ENCODE data around the gene C16orf46. TPM values are rescaled to one million over a fixed set of nuclear protein-coding genes. Genes with fewer than 3 reads are reported as not detected.

The C16orf46 gene
- total and polyA plus RNA-seq, 5 donors from 2014 or later = 0.32 to 0.57 TPM; not detected in 3

- H3K4me1 ChIP-seq (ENCODE audit: control insufficient read depth, insufficient read depth, low read length, poor library complexity, severe bottlenecking) = peaks cover 13% of the 10 kb centered on the region
- Mint-ChIP-seq H3K36me3 (no peaks in the 10 kb centered on the region), H3K9me3 (no peaks in the 10 kb centered on the region), H3K4me3 (peak overlapping the region in 1 of 4 donors; percentile 1), H3K4me1 (peaks cover 0 to 6% (median 0%) of the 10 kb centered on the region in 4 donors), H3K27me3 (peaks cover 15% of the 10 kb centered on the region), H3K27ac (no peak overlapping the region)
- H3K27me3 ChIP-seq (ENCODE audit: control insufficient read depth, insufficient read depth, low read length) = peaks cover 2% of the 10 kb centered on the region
- DNase-seq (peak in 1 of 3 donors; percentile 31), ATAC-seq (ENCODE audit: low read depth in 2 of 2) (no peak)
- no peaks in the 10 kb centered on the region for H3K36me3 ChIP-seq (ENCODE audit: control insufficient read depth, insufficient read depth, low read length)
- H3K4me3 ChIP-seq (ENCODE audit: low read depth, low read length) = no peak overlapping the region
- no peaks in the 10 kb centered on the region for H3K9me3 ChIP-seq (ENCODE audit: control insufficient read depth in 2 of 2, low read length in 2 of 2)
- H3K27ac ChIP-seq (ENCODE audit: insufficient read depth, low read length, poor library complexity, severe bottlenecking) = no peak overlapping the region
These were observed 3.3 kb downstream of the C16orf46 start for GRCh38 chr16:81073560-81074330.

DNA sequence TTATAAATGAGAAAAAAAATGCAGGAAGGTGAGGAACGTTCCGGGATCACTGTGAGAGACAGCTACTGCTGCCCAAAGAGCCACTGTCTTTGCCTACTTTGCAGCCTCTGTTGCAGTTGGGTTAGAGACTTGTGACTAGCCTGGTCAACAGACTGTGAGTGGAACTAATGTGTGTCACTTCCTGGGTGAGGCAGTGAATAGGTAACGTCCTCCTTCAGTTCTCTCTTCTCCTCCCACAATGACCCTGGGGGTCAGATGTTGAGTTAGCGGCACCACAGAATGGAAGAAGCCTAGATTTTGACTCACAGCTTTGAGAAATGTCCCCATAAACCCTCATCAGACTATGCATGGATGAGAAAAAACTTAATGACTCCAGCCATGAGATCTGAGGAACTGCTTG is 5.2 kb downstream of the C16orf46 start:
- no peak overlapping the region for H3K27ac Mint-ChIP-seq
- Histone ChIP-seq H3K27ac (ENCODE audit: insufficient read depth, low read length, poor library complexity, severe bottlenecking) (no peak overlapping the region), H3K27me3 (ENCODE audit: control insufficient read depth, insufficient read depth, low read length) (peaks cover 2% of the 10 kb centered on the region), H3K4me3 (ENCODE audit: low read depth, low read length) (no peak overlapping the region), H3K9me3 (ENCODE audit: control insufficient read depth in 2 of 2, low read length in 2 of 2) (no peaks in the 10 kb centered on the region), H3K36me3 (ENCODE audit: control insufficient read depth, insufficient read depth, low read length) (no peaks in the 10 kb centered on the region), H3K4me1 (ENCODE audit: control insufficient read depth, insufficient read depth, low read length, poor library complexity, severe bottlenecking) (peaks cover 4% of the 10 kb centered on the region)
- peaks cover 0 to 5% (median under 1%) of the 10 kb centered on the region in 4 donors for H3K4me1 Mint-ChIP-seq
- no peak for ATAC-seq (ENCODE audit: low read depth in 2 of 2)
- DNase-seq = peak in 1 of 3 donors; percentile 20
- peaks cover 19% of the 10 kb centered on the region for H3K27me3 Mint-ChIP-seq
- H3K9me3 Mint-ChIP-seq = no peaks in the 10 kb centered on the region
- H3K36me3 Mint-ChIP-seq = no peaks in the 10 kb centered on the region
- no peak overlapping the region for H3K4me3 Mint-ChIP-seq

DNA sequence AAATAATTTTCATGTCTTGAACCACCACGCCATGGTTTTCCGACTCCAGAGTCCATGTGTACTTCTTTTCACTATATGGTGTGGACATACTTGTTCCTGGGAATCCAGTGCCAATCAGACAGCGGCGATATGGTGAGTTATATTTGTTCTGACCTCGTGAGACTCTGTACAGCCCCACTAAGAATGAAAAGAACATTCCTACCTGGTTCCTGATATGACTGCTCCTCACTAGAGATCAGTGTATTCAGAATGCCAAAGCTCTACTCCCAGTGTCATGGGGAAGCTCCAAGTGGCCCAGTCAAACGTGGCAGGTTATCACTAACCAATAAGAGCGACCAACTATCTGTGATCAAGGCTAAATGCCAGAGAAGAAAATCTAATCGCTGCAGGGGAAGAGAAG is 6.1 kb downstream of the C16orf46 start:
- Histone ChIP-seq H3K4me1 (ENCODE audit: control insufficient read depth, insufficient read depth, low read length, poor library complexity, severe bottlenecking) (no peaks in the 10 kb centered on the region), H3K9me3 (ENCODE audit: control insufficient read depth in 2 of 2, low read length in 2 of 2) (no peaks in the 10 kb centered on the region), H3K27me3 (ENCODE audit: control insufficient read depth, insufficient read depth, low read length) (peaks cover 2% of the 10 kb centered on the region), H3K4me3 (ENCODE audit: low read depth, low read length) (no peak overlapping the region), H3K27ac (ENCODE audit: insufficient read depth, low read length, poor library complexity, severe bottlenecking) (no peak overlapping the region), H3K36me3 (ENCODE audit: control insufficient read depth, insufficient read depth, low read length) (no peaks in the 10 kb centered on the region)
- no peak overlapping the region for H3K4me3 Mint-ChIP-seq
- no peaks in the 10 kb centered on the region for H3K36me3 Mint-ChIP-seq
- H3K27me3 Mint-ChIP-seq = peaks cover 19% of the 10 kb centered on the region
- ATAC-seq (ENCODE audit: low read depth in 2 of 2) (no peak), DNase-seq (no peak)
- no peaks in the 10 kb centered on the region for H3K9me3 Mint-ChIP-seq
- no peak overlapping the region for H3K27ac Mint-ChIP-seq
- H3K4me1 Mint-ChIP-seq = peaks cover 0 to 10% (median under 1%) of the 10 kb centered on the region in 4 donors

- H3K36me3 Mint-ChIP-seq = no peaks in the 10 kb centered on the region
These were observed 8.0 kb downstream of the C16orf46 start for GRCh38 chr16:81069063-81069462.

GRCh38 chr16:81067166-81067565 is 9.9 kb downstream of the C16orf46 start:
- Mint-ChIP-seq H3K36me3 (no peaks in the 10 kb centered on the region), H3K27ac (no peak overlapping the region), H3K4me3 (no peak overlapping the region), H3K27me3 (peaks cover 18% of the 10 kb centered on the region), H3K4me1 (peaks cover 0 to 10% (median under 1%) of the 10 kb centered on the region in 4 donors), H3K9me3 (peaks cover 0 to 1% (median 0%) of the 10 kb centered on the region in 7 donors)
- no peak overlapping the region for H3K27ac ChIP-seq (ENCODE audit: insufficient read depth, low read length, poor library complexity, severe bottlenecking)
- no peaks in the 10 kb centered on the region for H3K9me3 ChIP-seq (ENCODE audit: control insufficient read depth in 2 of 2, low read length in 2 of 2)
- no peaks in the 10 kb centered on the region for H3K4me1 ChIP-seq (ENCODE audit: control insufficient read depth, insufficient read depth, low read length, poor library complexity, severe bottlenecking)
- H3K27me3 ChIP-seq (ENCODE audit: control insufficient read depth, insufficient read depth, low read length) = peaks cover 2% of the 10 kb centered on the region
- DNase-seq (peak in 1 of 3 donors; percentile 59), ATAC-seq (ENCODE audit: low read depth in 2 of 2) (no peak)
- no peak overlapping the region for H3K4me3 ChIP-seq (ENCODE audit: low read depth, low read length)
- H3K36me3 ChIP-seq (ENCODE audit: control insufficient read depth, insufficient read depth, low read length) = no peaks in the 10 kb centered on the region

More at GRCh38 chr16:81069063-81069462, 8.0 kb downstream of the C16orf46 start:
- peaks cover 21% of the 10 kb centered on the region for H3K27me3 Mint-ChIP-seq
- no peak overlapping the region for H3K4me3 Mint-ChIP-seq
- ATAC-seq (ENCODE audit: low read depth in 2 of 2) = no peak
- Histone ChIP-seq H3K4me1 (ENCODE audit: control insufficient read depth, insufficient read depth, low read length, poor library complexity, severe bottlenecking) (no peaks in the 10 kb centered on the region), H3K9me3 (ENCODE audit: control insufficient read depth in 2 of 2, low read length in 2 of 2) (no peaks in the 10 kb centered on the region), H3K4me3 (ENCODE audit: low read depth, low read length) (no peak overlapping the region), H3K36me3 (ENCODE audit: control insufficient read depth, insufficient read depth, low read length) (no peaks in the 10 kb centered on the region), H3K27me3 (ENCODE audit: control insufficient read depth, insufficient read depth, low read length) (peaks cover 2% of the 10 kb centered on the region), H3K27ac (ENCODE audit: insufficient read depth, low read length, poor library complexity, severe bottlenecking) (no peak overlapping the region)
- H3K9me3 Mint-ChIP-seq = peaks cover 0 to 1% (median 0%) of the 10 kb centered on the region in 7 donors
- H3K4me1 Mint-ChIP-seq = peaks cover 0 to 10% (median under 1%) of the 10 kb centered on the region in 4 donors
- no peak for DNase-seq
- no peak overlapping the region for H3K27ac Mint-ChIP-seq

DNA sequence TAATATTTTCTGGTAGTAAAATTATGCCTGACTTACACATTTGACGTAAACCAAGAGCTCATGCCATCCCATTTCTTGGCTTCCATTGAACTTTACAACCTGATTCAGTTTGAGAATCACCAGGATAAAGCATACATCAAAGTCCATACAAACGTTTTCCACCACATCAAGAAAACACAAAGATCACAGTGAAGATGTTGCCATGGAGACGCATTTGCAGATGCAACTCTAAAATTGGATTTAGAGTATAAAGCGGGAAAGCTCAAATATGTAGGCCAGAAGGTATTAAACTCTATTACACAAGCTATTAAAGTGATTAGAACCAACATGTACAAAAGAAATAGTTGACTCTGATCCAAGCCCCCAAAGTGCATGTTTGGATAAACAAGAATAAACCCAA is 10.4 kb downstream of the C16orf46 start:
- no peak for DNase-seq
- no peaks in the 10 kb centered on the region for H3K36me3 ChIP-seq (ENCODE audit: control insufficient read depth, insufficient read depth, low read length)
- Mint-ChIP-seq H3K9me3 (peaks cover 0 to 1% (median 0%) of the 10 kb centered on the region in 7 donors), H3K4me1 (peaks cover 0 to 10% (median 0%) of the 10 kb centered on the region in 4 donors), H3K27me3 (peaks cover 13% of the 10 kb centered on the region), H3K4me3 (no peak overlapping the region), H3K27ac (no peak overlapping the region), H3K36me3 (no peaks in the 10 kb centered on the region)
- H3K4me1 ChIP-seq (ENCODE audit: control insufficient read depth, insufficient read depth, low read length, poor library complexity, severe bottlenecking) = no peaks in the 10 kb centered on the region
- peaks cover under 1% of the 10 kb centered on the region for H3K27me3 ChIP-seq (ENCODE audit: control insufficient read depth, insufficient read depth, low read length)
- no peaks in the 10 kb centered on the region for H3K9me3 ChIP-seq (ENCODE audit: control insufficient read depth in 2 of 2, low read length in 2 of 2)
- H3K4me3 ChIP-seq (ENCODE audit: low read depth, low read length) = no peak overlapping the region
- no peak for ATAC-seq (ENCODE audit: low read depth in 2 of 2)
- H3K27ac ChIP-seq (ENCODE audit: insufficient read depth, low read length, poor library complexity, severe bottlenecking) = no peak overlapping the region

GRCh38 chr16:81061871-81062608 is 15.0 kb downstream of the C16orf46 start:
- Mint-ChIP-seq H3K9me3 (peaks cover 0 to 2% (median 0%) of the 10 kb centered on the region in 7 donors), H3K27me3 (peaks cover 9% of the 10 kb centered on the region)
- H3K27me3 ChIP-seq (ENCODE audit: control insufficient read depth, insufficient read depth, low read length) = no peaks in the 10 kb centered on the region

More at GRCh38 chr16:81061871-81062608, 15.0 kb downstream of the C16orf46 start:
- ATAC-seq (ENCODE audit: low read depth in 2 of 2) = no peak
- Mint-ChIP-seq H3K4me3 (no peak overlapping the region), H3K36me3 (no peaks in the 10 kb centered on the region), H3K4me1 (peaks cover 0 to 8% (median 0%) of the 10 kb centered on the region in 4 donors), H3K27ac (no peak overlapping the region)
- H3K36me3 ChIP-seq (ENCODE audit: control insufficient read depth, insufficient read depth, low read length) = no peaks in the 10 kb centered on the region
- H3K4me3 ChIP-seq (ENCODE audit: low read depth, low read length) = no peak overlapping the region
- no peaks in the 10 kb centered on the region for H3K9me3 ChIP-seq (ENCODE audit: control insufficient read depth in 2 of 2, low read length in 2 of 2)
- H3K4me1 ChIP-seq (ENCODE audit: control insufficient read depth, insufficient read depth, low read length, poor library complexity, severe bottlenecking) = no peaks in the 10 kb centered on the region
- H3K27ac ChIP-seq (ENCODE audit: insufficient read depth, low read length, poor library complexity, severe bottlenecking) = no peak overlapping the region
- DNase-seq = no peak

All from CD4-positive, CD25-positive, alpha-beta regulatory T cell (primary cell).